DND-41 (cell line): Measurements from ENCODE around the gene SMC1A.

Source experiments
- ATAC-seq: fragments of 200-7000 bp; cut with Tn5 transposase; 3 replicates; pipeline ENCODE4 v1.9.1; 2021; ENCODE audit warnings: low read depth; ENCODE audit not compliant: insufficient read depth
- DNase-seq: peaks from one replicate; pipeline ENCODE4 v3.0.0-alpha.2; 2020
- H2AFZ ChIP-seq: 2 replicates; pipeline ENCODE4 v1.6.0; 2012; ENCODE audit warnings: low read depth, low read length
- H3K27ac ChIP-seq: 2 replicates; pipeline ENCODE4 v1.5.1; 2012; ENCODE audit warnings: low read length, inconsistent platforms
- H3K27me3 ChIP-seq: fragments of 200-600 bp; sonication (generic); 2 replicates; pipeline ENCODE4 v1.6.0; 2012; ENCODE audit warnings: low read length, mild to moderate bottlenecking, inconsistent platforms; ENCODE audit not compliant: insufficient read depth, poor library complexity
- H3K36me3 ChIP-seq: 2 replicates; pipeline ENCODE4 v1.5.1; 2012; ENCODE audit warnings: low read length, inconsistent platforms; ENCODE audit not compliant: insufficient read depth
- H3K4me1 ChIP-seq: 2 replicates; pipeline ENCODE4 v1.5.1; 2012; ENCODE audit warnings: mild to moderate bottlenecking, low read length; ENCODE audit not compliant: insufficient read depth
- H3K4me2 ChIP-seq: 2 replicates; pipeline ENCODE4 v1.6.0; 2012; ENCODE audit warnings: mild to moderate bottlenecking, moderate library complexity, low read length, inconsistent platforms; ENCODE audit not compliant: insufficient read depth
- H3K4me3 ChIP-seq, 2 experiments: fragments of 200-600 bp in 1 of 2; shearing (Covaris generic) in 1 of 2; 2 replicates each; pipeline ENCODE4 v1.5.1; 2012 to 2016; ENCODE audit warnings: inconsistent platforms in 2 of 2, low read length in 2 of 2, mild to moderate bottlenecking in 2 of 2, low read depth in 1 of 2, moderate library complexity in 1 of 2
- H3K79me2 ChIP-seq: 2 replicates; pipeline ENCODE4 v1.6.0; 2012; ENCODE audit warnings: low read length, inconsistent platforms; ENCODE audit not compliant: insufficient read depth
- H3K9ac ChIP-seq: 2 replicates; pipeline ENCODE4 v1.6.0; 2012; ENCODE audit warnings: low read depth, mild to moderate bottlenecking, inconsistent platforms, low read length, moderate library complexity
- H3K9me3 ChIP-seq: 2 replicates; pipeline ENCODE4 v1.5.1; 2012; ENCODE audit warnings: low read length, moderate library complexity, mild to moderate bottlenecking, inconsistent platforms; ENCODE audit not compliant: insufficient read depth, severe bottlenecking
- H4K20me1 ChIP-seq: 2 replicates; pipeline ENCODE4 v1.6.0; 2012; ENCODE audit warnings: low read length; ENCODE audit not compliant: insufficient read depth
- CTCF ChIP-seq: IDR thresholded peaks from 2 replicates; pipeline ENCODE4 v1.5.1; 2012; ENCODE audit warnings: borderline replicate concordance, low read length, moderate library complexity, mild to moderate bottlenecking; ENCODE audit not compliant: poor library complexity, severe bottlenecking; ENCODE audit errors: extremely low read depth
- EZH2 ChIP-seq: IDR thresholded peaks from 3 replicates; pipeline ENCODE4 v1.6.1; 2012; ENCODE audit warnings: borderline replicate concordance, low read depth, mild to moderate bottlenecking, moderate library complexity, low read length, inconsistent platforms; ENCODE audit not compliant: severe bottlenecking

SMC1A gene

GRCh38 chrX:53445977-53446376, 23.5 kb upstream of the SMC1A start:
- Histone ChIP-seq H2AFZ (no peak overlapping the region), H3K27ac (no peak overlapping the region), H3K27me3 (peaks cover 6% of the 10 kb centered on the region), H3K9me3 (no peaks in the 10 kb centered on the region), H3K4me3 (no peak overlapping the region), H3K4me2 (no peak overlapping the region), H3K4me1 (no peaks in the 10 kb centered on the region), H3K79me2 (no peaks in the 10 kb centered on the region), H4K20me1 (no peaks in the 10 kb centered on the region), H3K36me3 (no peaks in the 10 kb centered on the region), H3K9ac (no peak overlapping the region)
- TF ChIP-seq CTCF, result peak; percentile 26
- no peak for TF ChIP-seq EZH2
- ATAC-seq (peak; percentile 65; the same call in 2 of the 3 replicates), DNase-seq (peak; percentile 19)

GRCh38 chrX:53442322-53442631, 19.8 kb upstream of the SMC1A start:
- ATAC-seq, result no peak
- no peak overlapping the region for H2AFZ ChIP-seq
- H3K36me3 ChIP-seq, result no peaks in the 10 kb centered on the region
- H3K9ac ChIP-seq, result no peak overlapping the region
- no peaks in the 10 kb centered on the region for H3K9me3 ChIP-seq
- no peaks in the 10 kb centered on the region for H4K20me1 ChIP-seq
- H3K79me2 ChIP-seq, result no peaks in the 10 kb centered on the region
- H3K27ac ChIP-seq, result no peak overlapping the region
- TF ChIP-seq CTCF, result no peak
- no peak for TF ChIP-seq EZH2
- H3K4me3 ChIP-seq, result no peak overlapping the region
- H3K27me3 ChIP-seq, result peaks cover 6% of the 10 kb centered on the region
- no peaks in the 10 kb centered on the region for H3K4me1 ChIP-seq
- DNase-seq, result no peak
- H3K4me2 ChIP-seq, result no peak overlapping the region

GRCh38 chrX:53441531-53442321, 19.3 kb upstream of the SMC1A start:
- H3K27ac ChIP-seq, result no peak overlapping the region
- H3K27me3 ChIP-seq, result peaks cover 6% of the 10 kb centered on the region
- H3K9ac ChIP-seq, result no peak overlapping the region

More at GRCh38 chrX:53441531-53442321, 19.3 kb upstream of the SMC1A start:
- H3K9me3 ChIP-seq, result no peaks in the 10 kb centered on the region
- no peaks in the 10 kb centered on the region for H3K4me1 ChIP-seq
- H3K4me2 ChIP-seq, result no peak overlapping the region
- H3K79me2 ChIP-seq, result no peaks in the 10 kb centered on the region
- H2AFZ ChIP-seq, result no peak overlapping the region
- H3K4me3 ChIP-seq, result no peak overlapping the region
- peak; percentile 50 for ATAC-seq
- H4K20me1 ChIP-seq, result no peaks in the 10 kb centered on the region
- no peaks in the 10 kb centered on the region for H3K36me3 ChIP-seq
- DNase-seq, result peak; percentile 36
- TF ChIP-seq CTCF (no peak), EZH2 (no peak)
